ENCODE results near the gene FARP2. TPM values are rescaled to one million over a fixed set of nuclear protein-coding genes. Genes with fewer than 3 reads are reported as not detected.

The FARP2 gene
- total RNA-seq, 2 experiments from 2014 or later: 17.2 to 18.3 TPM

DNA sequence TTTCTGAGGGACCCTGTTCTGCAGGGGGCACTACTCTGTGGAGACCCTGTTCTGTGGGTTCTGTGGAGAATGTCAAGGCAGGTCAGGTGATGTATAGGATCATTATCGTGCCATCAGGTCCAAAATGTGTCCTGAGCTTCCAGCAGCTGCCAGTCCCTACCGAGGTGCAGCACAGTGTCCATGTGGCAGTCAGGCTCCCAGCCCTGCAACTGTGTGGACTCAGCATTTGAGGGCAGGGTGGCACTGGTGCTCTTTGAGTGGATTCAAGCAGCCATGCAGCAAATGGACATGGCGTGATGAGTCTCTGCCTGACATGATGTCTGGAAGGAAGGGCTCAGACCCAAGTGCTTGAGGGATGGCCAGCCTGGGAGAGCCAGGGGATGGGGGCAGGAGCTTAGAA lies 117.3 kb downstream of the FARP2 start:
- Histone ChIP-seq H3K36me3 (ENCODE audit: insufficient read depth, low read length) (no peaks in the 10 kb centered on the region), H3K27ac (ENCODE audit: low read depth in 1 of 2, low read length in 2 of 2) (no peak overlapping the region), H3K9me3 (ENCODE audit: control insufficient read depth in 1 of 2, insufficient read depth in 1 of 2, low read length in 2 of 2) (no peaks in the 10 kb centered on the region), H3K27me3 (ENCODE audit: control insufficient read depth in 1 of 2, insufficient read depth in 2 of 2, low read length in 2 of 2) (peaks cover 4 to 6% of the 10 kb centered on the region in 2 experiments), H3K4me1 (ENCODE audit: insufficient read depth, low read length) (peaks cover 5% of the 10 kb centered on the region), H3K4me3 (ENCODE audit: low read length) (no peak overlapping the region)
- H3K9me3 Mint-ChIP-seq: no peaks in the 10 kb centered on the region
- CTCF ChIA-PET: no interaction called here
- no peaks in the 10 kb centered on the region for H3K4me1 Mint-ChIP-seq (ENCODE audit: low read depth)
- no peak for DNase-seq
- H3K27ac Mint-ChIP-seq: no peak overlapping the region
- intact Hi-C loops (cut with DNase I, micrococcal nuclease): no loop called here
- ATAC-seq (ENCODE audit: poor library complexity): no peak
- H3K27me3 Mint-ChIP-seq: peaks cover 31% of the 10 kb centered on the region
- POLR2A ChIA-PET: no interaction called here
- peaks cover 9% of the 10 kb centered on the region for H3K36me3 Mint-ChIP-seq (ENCODE audit: low read depth)
- no peak for TF ChIP-seq CTCF (IDR thresholded peaks at IDR 0.05)
- H3K4me3 Mint-ChIP-seq: no peak overlapping the region

- POLR2A ChIA-PET: no interaction called here
- intact Hi-C loops (cut with DNase I, micrococcal nuclease): no loop called here
- Histone ChIP-seq H3K27me3 (ENCODE audit: control insufficient read depth in 1 of 2, insufficient read depth in 2 of 2, low read length in 2 of 2) (peaks cover 4 to 6% of the 10 kb centered on the region in 2 experiments), H3K4me1 (ENCODE audit: insufficient read depth, low read length) (no peaks in the 10 kb centered on the region), H3K9me3 (ENCODE audit: control insufficient read depth in 1 of 2, insufficient read depth in 1 of 2, low read length in 2 of 2) (no peaks in the 10 kb centered on the region), H3K4me3 (ENCODE audit: low read length) (no peak overlapping the region), H3K36me3 (ENCODE audit: insufficient read depth, low read length) (no peaks in the 10 kb centered on the region), H3K27ac (ENCODE audit: low read depth in 1 of 2, low read length in 2 of 2) (no peak overlapping the region)
- no peak for DNase-seq
- CTCF ChIA-PET: no interaction called here
- Mint-ChIP-seq H3K36me3 (ENCODE audit: low read depth) (peaks cover 12% of the 10 kb centered on the region), H3K4me1 (ENCODE audit: low read depth) (no peaks in the 10 kb centered on the region), H3K4me3 (no peak overlapping the region), H3K9me3 (no peaks in the 10 kb centered on the region), H3K27me3 (peaks cover 29% of the 10 kb centered on the region), H3K27ac (no peak overlapping the region)
- TF ChIP-seq CTCF (IDR thresholded peaks at IDR 0.05): no peak
- no peak for ATAC-seq (ENCODE audit: poor library complexity)
Observed at GRCh38 chr2:241475267-241475666, 119.2 kb downstream of the FARP2 start.

DNA sequence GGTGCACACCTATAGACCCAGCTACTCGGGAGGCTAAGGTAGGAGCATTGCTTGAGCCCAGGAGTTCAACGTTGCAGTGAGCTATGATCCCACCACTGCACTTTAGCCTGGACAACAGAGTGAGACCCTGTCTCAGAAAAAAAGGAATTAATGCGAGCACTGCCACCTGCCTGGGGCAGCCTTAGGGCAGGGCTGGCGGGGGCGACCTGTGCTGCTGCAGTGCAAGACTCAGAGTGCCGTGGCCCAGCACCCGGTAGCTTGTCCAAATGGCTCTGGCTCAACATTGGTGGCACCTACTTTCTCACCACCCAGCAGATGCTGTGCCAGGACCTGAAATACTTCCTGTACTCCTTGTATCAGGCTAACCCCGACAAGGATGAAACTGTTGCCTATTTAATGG lies 122.1 kb downstream of the FARP2 start:
- CTCF ChIA-PET: interaction anchor here (1.0 kb wide), 1 partner anchor 10 kb away, joined by 3 read pairs; no protein-coding TSS in a partner anchor
- H3K4me1 Mint-ChIP-seq (ENCODE audit: low read depth): no peaks in the 10 kb centered on the region
- Histone ChIP-seq H3K9me3 (ENCODE audit: control insufficient read depth in 1 of 2, insufficient read depth in 1 of 2, low read length in 2 of 2) (no peaks in the 10 kb centered on the region), H3K4me1 (ENCODE audit: insufficient read depth, low read length) (no peaks in the 10 kb centered on the region), H3K4me3 (ENCODE audit: low read length) (no peak overlapping the region), H3K36me3 (ENCODE audit: insufficient read depth, low read length) (no peaks in the 10 kb centered on the region), H3K27me3 (ENCODE audit: control insufficient read depth in 1 of 2, insufficient read depth in 2 of 2, low read length in 2 of 2) (peaks cover under 1 to 6% of the 10 kb centered on the region in 2 experiments), H3K27ac (ENCODE audit: low read depth in 1 of 2, low read length in 2 of 2) (no peak overlapping the region)
- POLR2A ChIA-PET: no interaction called here
- peaks cover 9% of the 10 kb centered on the region for H3K27me3 Mint-ChIP-seq
- no peak for TF ChIP-seq CTCF (IDR thresholded peaks at IDR 0.05)
- intact Hi-C loops (cut with DNase I, micrococcal nuclease): no loop called here
- no peak overlapping the region for H3K4me3 Mint-ChIP-seq
- no peaks in the 10 kb centered on the region for H3K9me3 Mint-ChIP-seq
- ATAC-seq (ENCODE audit: poor library complexity): no peak
- H3K27ac Mint-ChIP-seq: no peak overlapping the region
- peaks cover 12% of the 10 kb centered on the region for H3K36me3 Mint-ChIP-seq (ENCODE audit: low read depth)
- no peak for DNase-seq
